Measurements from ENCODE around the gene FAM209B.

- TF ChIP-seq CHD2 (IDR thresholded peaks at IDR 0.05; ENCODE audit: borderline replicate concordance, low read depth, low read length): no peak
- TF ChIP-seq SUZ12 (IDR thresholded peaks at IDR 0.05; ENCODE audit: unreplicated experiment): no peak
- no peak for TF ChIP-seq POLR2AphosphoS2 (IDR thresholded peaks at IDR 0.05; ENCODE audit: low read depth, low read length)
- no peak for TF ChIP-seq GABPA (IDR thresholded peaks at IDR 0.05; ENCODE audit: low read depth)
- no peak for TF ChIP-seq RCOR1 (conservative IDR thresholded peaks at IDR 0.05; ENCODE audit: low read depth, low read length)
- TF ChIP-seq USF1 (IDR thresholded peaks at IDR 0.05; ENCODE audit: borderline replicate concordance, extremely low read length, insufficient read depth, low read depth, low read length): no peak
- TF ChIP-seq NFYB (IDR thresholded peaks at IDR 0.05; ENCODE audit: insufficient read depth, low read depth, low read length): no peak
- TF ChIP-seq SIN3A (IDR thresholded peaks at IDR 0.05; ENCODE audit: low read depth, low read length): no peak
Observed at GRCh38 chr20:56522311-56522710, 10.7 kb upstream of the FAM209B start.
